GM20431 (cell line): ENCODE results near the gene ARHGEF9.
"Not testable (repeated sequence)": the region's sequence is repeated elsewhere in the genome, so short reads cannot be mapped to it uniquely, and the experiment has no call there.

ENCODE experiments used
- in situ Hi-C: fragments of 300-500 bp; cut with MseI, MboI; formaldehyde crosslinking; loops from one replicate; pipeline ENCODE4 v1.15.0; 2020; ENCODE audit warnings: low sequenced_read_pairs; ENCODE audit not compliant: unreplicated experiment

ARHGEF9 gene

GRCh38 chrX:63673896-63674295, 111.1 kb downstream of the ARHGEF9 start:
- in situ Hi-C loops: no loop called here

GRCh38 chrX:63664741-63665140, 120.3 kb downstream of the ARHGEF9 start:
- in situ Hi-C loops: no loop called here

GRCh38 chrX:63664083-63664482, 120.9 kb downstream of the ARHGEF9 start:
- in situ Hi-C loops: no loop called here

GRCh38 chrX:63661676-63662075, 123.3 kb downstream of the ARHGEF9 start:
- in situ Hi-C loops: no loop called here

- in situ Hi-C loops: no loop called here
Observed at GRCh38 chrX:63658920-63659319, 126.1 kb downstream of the ARHGEF9 start.

GRCh38 chrX:63657821-63658220, 127.2 kb downstream of the ARHGEF9 start:
- in situ Hi-C loops: no loop called here

- in situ Hi-C loops: no loop called here
Observed at GRCh38 chrX:63656871-63657580, 128.0 kb downstream of the ARHGEF9 start.

GRCh38 chrX:63652086-63652765, 132.8 kb downstream of the ARHGEF9 start:
- in situ Hi-C loops: no loop called here

GRCh38 chrX:63645748-63646147, 139.3 kb downstream of the ARHGEF9 start:
- in situ Hi-C loops: not testable (repeated sequence)

GRCh38 chrX:63635750-63636149, 149.3 kb downstream of the ARHGEF9 start:
- in situ Hi-C loops: no loop called here

GRCh38 chrX:63613531-63614028, 171.4 kb downstream of the ARHGEF9 start:
- in situ Hi-C loops: no loop called here

GRCh38 chrX:63585936-63586335, 199.1 kb downstream of the ARHGEF9 start:
- in situ Hi-C loops: no loop called here
